ENCODE measurements around the gene ISL2. TPM values are rescaled to one million over a fixed set of nuclear protein-coding genes. Genes with fewer than 3 reads are reported as not detected.

Gene ISL2
- total and polyA plus RNA-seq, 2 of the 13 experiments (the other 11 are each of a cell fraction or from before 2014, with no cell fraction given): 4.3 to 5.1 TPM

DNA sequence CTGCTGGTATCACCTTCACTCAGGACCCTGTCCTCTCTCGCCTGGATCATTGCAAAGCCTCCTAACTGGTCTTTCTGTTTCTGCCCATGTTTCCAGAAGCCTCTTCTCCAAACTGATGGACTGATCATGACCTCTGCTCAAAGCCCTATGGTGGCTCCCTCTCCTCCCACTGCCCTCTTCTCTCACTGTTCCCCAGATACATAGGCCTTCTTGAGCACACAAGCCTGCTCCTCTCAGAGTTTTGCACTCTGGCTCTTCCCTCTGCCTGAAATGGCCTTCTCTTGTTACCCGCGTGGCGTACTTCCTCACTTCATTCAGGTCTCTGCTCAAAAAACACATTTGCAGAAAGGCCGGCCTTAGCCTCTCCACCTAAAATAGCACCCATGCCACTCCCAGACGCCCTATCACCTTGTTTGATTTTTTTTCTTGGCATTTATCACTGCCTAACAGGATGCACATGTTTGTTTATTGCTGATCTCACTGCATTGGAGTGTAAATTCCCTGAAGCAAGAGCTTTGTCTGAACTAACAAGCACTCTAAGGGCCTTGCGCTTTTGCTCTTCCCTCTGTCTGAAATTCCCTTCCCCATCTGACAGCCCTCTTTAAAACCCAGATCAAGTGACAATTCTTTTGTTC is 23.9 kb upstream of the ISL2 start (continued):
- TF ChIP-seq TERF1 (CRISPR knock-in tag; IDR thresholded peaks at IDR 0.05) (no peak), LCORL (IDR thresholded peaks at IDR 0.05) (no peak), LCORL (CRISPR knock-in tag; IDR thresholded peaks at IDR 0.05) (peak; percentile 41; the same call in 1 of the 2 replicates), IKZF4 (CRISPR knock-in tag; IDR thresholded peaks at IDR 0.05; ENCODE audit: borderline replicate concordance, low read depth, not compliant biosample characterization) (no peak), MAZ (IDR thresholded peaks at IDR 0.05; ENCODE audit: borderline replicate concordance, low read depth, low read length) (no peak), MAZ (CRISPR knock-in tag; IDR thresholded peaks at IDR 0.05; ENCODE audit: low read depth) (no peak), SAP130 (CRISPR knock-in tag; IDR thresholded peaks at IDR 0.05; ENCODE audit: low read depth) (peak; percentile 75; the same call in 1 of the 2 replicates), ZNF670 (CRISPR knock-in tag; IDR thresholded peaks at IDR 0.05; ENCODE audit: borderline replicate concordance) (no peak), SMYD3 (CRISPR knock-in tag; IDR thresholded peaks at IDR 0.05) (no peak), ZNF749 (CRISPR knock-in tag; IDR thresholded peaks at IDR 0.05; ENCODE audit: borderline replicate concordance) (no peak), NRL (CRISPR knock-in tag; IDR thresholded peaks at IDR 0.05; ENCODE audit: borderline replicate concordance) (no peak), ZNF883 (CRISPR knock-in tag; IDR thresholded peaks at IDR 0.05; ENCODE audit: not compliant biosample characterization) (no peak), ZNF597 (CRISPR knock-in tag; IDR thresholded peaks at IDR 0.05) (no peak), ZBTB3 (CRISPR knock-in tag; IDR thresholded peaks at IDR 0.05; ENCODE audit: borderline replicate concordance, low read depth) (no peak), AHDC1 (CRISPR knock-in tag; IDR thresholded peaks at IDR 0.05; ENCODE audit: borderline replicate concordance) (0 out of 2 replicates have a peak, but pooled peaks have one; percentile 38), SOX5 (CRISPR knock-in tag; IDR thresholded peaks at IDR 0.05; ENCODE audit: borderline replicate concordance) (peak; percentile 42; the same call in 1 of the 2 replicates), JUN (CRISPR knock-in tag; IDR thresholded peaks at IDR 0.05) (peak; percentile 70; the same call in 1 of the 2 replicates), FLYWCH1 (CRISPR knock-in tag; IDR thresholded peaks at IDR 0.05) (no peak), CBX1 (IDR thresholded peaks at IDR 0.05; ENCODE audit: low read depth) (no peak), AGO2 (optimal IDR thresholded peaks at IDR 0.05; ENCODE audit: low read depth, low read length) (no peak), ZNF383 (CRISPR knock-in tag; IDR thresholded peaks at IDR 0.05; ENCODE audit: borderline replicate concordance) (no peak), NFATC3 (CRISPR knock-in tag; IDR thresholded peaks at IDR 0.05) (no peak), TRIM24 (CRISPR knock-in tag; IDR thresholded peaks at IDR 0.05) (no peak)
